ENCODE measurements around the gene UGT1A3. TPM values are rescaled to one million over a fixed set of nuclear protein-coding genes. Genes with fewer than 3 reads are reported as not detected.

UGT1A3 gene
- polyA plus RNA-seq, 1 donor (not counting 4 experiments of a cell fraction or from before 2014, with no cell fraction given), result 3.2 TPM

DNA sequence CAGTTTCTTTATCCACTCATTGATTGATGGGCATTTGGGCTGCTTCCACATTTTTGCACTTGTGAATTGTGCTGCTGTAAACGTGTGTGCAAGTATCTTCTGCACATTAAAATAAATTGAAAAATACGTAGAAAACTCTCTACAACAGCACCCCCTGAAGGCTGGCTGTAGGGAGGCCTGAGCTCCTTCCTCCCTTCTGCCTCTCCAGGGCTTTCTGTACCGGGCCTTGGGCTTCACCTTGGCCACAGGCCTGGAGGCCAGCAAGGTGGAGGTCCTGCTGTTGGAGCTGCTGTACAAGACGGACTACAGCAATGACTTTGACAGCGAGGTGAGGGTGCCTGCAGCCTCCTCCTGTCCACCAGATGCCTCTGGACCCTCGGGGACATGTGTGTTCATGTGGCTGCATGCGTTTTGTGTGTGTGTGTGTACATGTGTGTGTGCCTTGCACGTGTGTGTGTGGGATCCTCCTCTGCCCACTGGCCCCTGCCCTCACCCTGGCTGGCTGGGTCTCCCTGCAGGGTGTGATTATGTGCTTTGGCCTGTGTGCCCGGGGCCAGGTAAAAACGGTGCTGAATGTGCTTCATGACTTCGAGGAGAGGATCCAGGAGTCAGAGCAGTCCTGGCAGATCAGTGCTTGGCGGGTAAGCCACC, 78.5 kb downstream of the UGT1A3 start:
- H3K27me3 ChIP-seq (ENCODE audit: control insufficient read depth, extremely low read depth, insufficient read depth, low read length), result peaks cover 14% of the 10 kb centered on the region
- FAIRE-seq, result no peak
- dilution Hi-C loops (cut with MboI; ENCODE audit: extremely low pct_ligation_motif_present, low sequenced_read_pairs), result no loop called here
- H3K4me1 ChIP-seq (ENCODE audit: control insufficient read depth, extremely low read depth, insufficient read depth, low read length), result no peaks in the 10 kb centered on the region
- H3K9me3 ChIP-seq (ENCODE audit: control insufficient read depth, low read depth, low read length), result no peaks in the 10 kb centered on the region
- H4K20me1 ChIP-seq (ENCODE audit: control insufficient read depth, extremely low read depth, insufficient read depth, low read length), result no peaks in the 10 kb centered on the region
- no peak overlapping the region for H3K4me3 ChIP-seq (ENCODE audit: control insufficient read depth in 2 of 3, extremely low read depth in 1 of 3, insufficient read depth in 2 of 3, low read depth in 1 of 3, low read length in 3 of 3)
- no peak overlapping the region for H2AFZ ChIP-seq (ENCODE audit: control insufficient read depth, low read length)
- H3K4me2 ChIP-seq (ENCODE audit: control insufficient read depth, extremely low read depth, insufficient read depth, low read depth, low read length), result no peak overlapping the region
- TF ChIP-seq, protein P1, sequence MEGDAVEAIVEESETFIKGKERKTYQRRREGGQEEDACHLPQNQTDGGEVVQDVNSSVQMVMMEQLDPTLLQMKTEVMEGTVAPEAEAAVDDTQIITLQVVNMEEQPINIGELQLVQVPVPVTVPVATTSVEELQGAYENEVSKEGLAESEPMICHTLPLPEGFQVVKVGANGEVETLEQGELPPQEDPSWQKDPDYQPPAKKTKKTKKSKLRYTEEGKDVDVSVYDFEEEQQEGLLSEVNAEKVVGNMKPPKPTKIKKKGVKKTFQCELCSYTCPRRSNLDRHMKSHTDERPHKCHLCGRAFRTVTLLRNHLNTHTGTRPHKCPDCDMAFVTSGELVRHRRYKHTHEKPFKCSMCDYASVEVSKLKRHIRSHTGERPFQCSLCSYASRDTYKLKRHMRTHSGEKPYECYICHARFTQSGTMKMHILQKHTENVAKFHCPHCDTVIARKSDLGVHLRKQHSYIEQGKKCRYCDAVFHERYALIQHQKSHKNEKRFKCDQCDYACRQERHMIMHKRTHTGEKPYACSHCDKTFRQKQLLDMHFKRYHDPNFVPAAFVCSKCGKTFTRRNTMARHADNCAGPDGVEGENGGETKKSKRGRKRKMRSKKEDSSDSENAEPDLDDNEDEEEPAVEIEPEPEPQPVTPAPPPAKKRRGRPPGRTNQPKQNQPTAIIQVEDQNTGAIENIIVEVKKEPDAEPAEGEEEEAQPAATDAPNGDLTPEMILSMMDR (optimal IDR thresholded peaks at IDR 0.05 in 1 of 3, IDR thresholded peaks at IDR 0.05 in 1 of 3, conservative IDR thresholded peaks at IDR 0.05 in 1 of 3; ENCODE audit: extremely low read depth in 1 of 3, insufficient read depth in 2 of 3, low read length in 3 of 3), result peak; percentile 4 to 30 (median 6)
- TF ChIP-seq EZH2 (IDR thresholded peaks at IDR 0.05; ENCODE audit: low read length), result no peak
- H3K36me3 ChIP-seq (ENCODE audit: control insufficient read depth in 2 of 2, extremely low read depth in 1 of 2, insufficient read depth in 2 of 2, low read length in 2 of 2), result no peaks in the 10 kb centered on the region
- DNase-seq (ENCODE audit: low read depth, low spot score), result no peak
- H3K27ac ChIP-seq (ENCODE audit: control insufficient read depth, insufficient read depth, low read length), result no peak overlapping the region
- H3K79me2 ChIP-seq (ENCODE audit: control insufficient read depth, insufficient read depth, low read length), result no peaks in the 10 kb centered on the region
- H3K9me1 ChIP-seq (ENCODE audit: control insufficient read depth, extremely low read depth, insufficient read depth, low read length), result no peaks in the 10 kb centered on the region
- no peak overlapping the region for H3K9ac ChIP-seq (ENCODE audit: control insufficient read depth, extremely low read depth, insufficient read depth, low read length)

DNA sequence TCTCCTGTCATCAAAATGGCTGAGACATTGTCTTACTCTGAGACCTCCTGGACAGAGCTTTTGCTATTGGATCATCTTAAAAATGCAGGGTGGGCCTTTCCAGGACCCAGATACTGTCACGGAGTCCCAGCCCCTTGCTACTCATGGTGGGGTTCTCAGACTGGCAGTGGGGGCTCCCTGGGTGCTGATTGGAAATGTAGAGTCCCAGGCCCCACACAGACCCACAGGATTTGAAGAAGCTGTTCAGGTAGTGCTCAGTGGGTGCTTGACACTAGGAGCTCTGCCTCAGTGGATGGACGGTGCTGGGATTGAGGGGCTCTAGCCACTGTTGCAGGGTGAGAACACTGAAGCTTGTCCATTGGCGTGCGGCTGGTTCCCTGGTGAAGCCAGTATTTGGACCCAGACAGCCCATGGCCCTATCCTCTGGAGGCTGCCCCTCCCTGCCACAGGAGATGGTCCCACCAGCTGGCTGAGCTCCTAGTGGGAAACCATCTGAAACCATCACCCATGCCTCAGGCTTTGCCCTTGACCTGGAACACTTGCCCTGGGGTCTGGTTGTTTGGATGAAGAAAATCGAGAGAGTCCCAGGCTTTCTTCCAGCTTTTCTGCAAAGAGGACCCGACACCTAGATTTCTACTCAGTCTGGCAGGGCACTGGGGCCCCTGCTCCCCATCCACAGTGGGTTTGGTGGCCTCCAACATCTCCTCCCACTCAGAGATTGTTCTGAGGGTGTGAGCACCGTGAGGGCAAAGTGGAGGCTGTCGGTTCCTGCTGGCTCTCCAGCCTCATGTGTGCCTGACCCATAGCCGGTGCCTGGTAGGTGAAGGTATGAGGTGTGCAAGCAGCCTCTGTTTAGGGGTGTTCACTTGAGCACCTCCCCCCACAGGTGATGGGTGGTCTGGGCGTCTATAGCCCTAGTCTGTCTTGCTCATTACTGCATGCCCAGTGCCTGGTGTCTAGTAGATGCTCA, 79.4 kb downstream of the UGT1A3 start:
- H3K27me3 ChIP-seq (ENCODE audit: control insufficient read depth, extremely low read depth, insufficient read depth, low read length), result peaks cover 18% of the 10 kb centered on the region
- no peaks in the 10 kb centered on the region for H3K36me3 ChIP-seq (ENCODE audit: control insufficient read depth in 2 of 2, extremely low read depth in 1 of 2, insufficient read depth in 2 of 2, low read length in 2 of 2)
- no peaks in the 10 kb centered on the region for H3K79me2 ChIP-seq (ENCODE audit: control insufficient read depth, insufficient read depth, low read length)
- no peak overlapping the region for H3K9ac ChIP-seq (ENCODE audit: control insufficient read depth, extremely low read depth, insufficient read depth, low read length)
- H3K9me3 ChIP-seq (ENCODE audit: control insufficient read depth, low read depth, low read length), result no peaks in the 10 kb centered on the region
- TF ChIP-seq, protein P1 (optimal IDR thresholded peaks at IDR 0.05 in 1 of 3, IDR thresholded peaks at IDR 0.05 in 1 of 3, conservative IDR thresholded peaks at IDR 0.05 in 1 of 3; ENCODE audit: extremely low read depth in 1 of 3, insufficient read depth in 2 of 3, low read length in 3 of 3), result no peak
- TF ChIP-seq EZH2 (IDR thresholded peaks at IDR 0.05; ENCODE audit: low read length), result no peak
- H3K4me3 ChIP-seq (ENCODE audit: control insufficient read depth in 2 of 3, extremely low read depth in 1 of 3, insufficient read depth in 2 of 3, low read depth in 1 of 3, low read length in 3 of 3), result no peak overlapping the region
- no peaks in the 10 kb centered on the region for H3K4me1 ChIP-seq (ENCODE audit: control insufficient read depth, extremely low read depth, insufficient read depth, low read length)
- H4K20me1 ChIP-seq (ENCODE audit: control insufficient read depth, extremely low read depth, insufficient read depth, low read length), result no peaks in the 10 kb centered on the region
- dilution Hi-C loops (cut with MboI; ENCODE audit: extremely low pct_ligation_motif_present, low sequenced_read_pairs), result no loop called here
- no peaks in the 10 kb centered on the region for H3K9me1 ChIP-seq (ENCODE audit: control insufficient read depth, extremely low read depth, insufficient read depth, low read length)
- no peak for DNase-seq (ENCODE audit: low read depth, low spot score)
- no peak overlapping the region for H3K4me2 ChIP-seq (ENCODE audit: control insufficient read depth, extremely low read depth, insufficient read depth, low read depth, low read length)
- H3K27ac ChIP-seq (ENCODE audit: control insufficient read depth, insufficient read depth, low read length), result no peak overlapping the region
- no peak for FAIRE-seq
- H2AFZ ChIP-seq (ENCODE audit: control insufficient read depth, low read length), result no peak overlapping the region
